ENCODE data around the gene ADCY7.
"Not testable (repeated sequence)": the region's sequence is repeated elsewhere in the genome, so short reads cannot be mapped to it uniquely, and the experiment has no call there.

- TF ChIP-seq POLR2AphosphoS5 (IDR thresholded peaks at IDR 0.05): peak in 1 of 3 donors; percentile 7
- not testable (repeated sequence) for TF ChIP-seq CTCF (IDR thresholded peaks at IDR 0.05 in 8 of 11, conservative IDR thresholded peaks at IDR 0.05 in 3 of 11); POLR2A (IDR thresholded peaks at IDR 0.05)
These were observed 77.2 kb downstream of the ADCY7 start for GRCh38 chr16:50343566-50343965.
